Esophagus mucosa (tissue), 1 donor: ENCODE results near the gene PLEKHG2. TPM values are rescaled to one million over a fixed set of nuclear protein-coding genes. Genes with fewer than 3 reads are reported as not detected.

Experiments used
- ATAC-seq: fragments of 200-7000 bp; cut with Tn5 transposase; one replicate; pipeline ENCODE4 v1.9.1; 2020
- total RNA-seq: library from RNA; stranded (reverse); gene quantifications from one replicate; pipeline ENCODE4 v1.2.4, GENCODE V29; 2023
- donor health status: DM: yes; HTN: yes; CAD: no.

The PLEKHG2 gene
- total RNA-seq, 1 donor from 2014 or later = 12.8 TPM

- ATAC-seq = no peak
These were observed 9.6 kb downstream of the PLEKHG2 start for GRCh38 chr19:39422020-39422419.

GRCh38 chr19:39423258-39424086 lies 11.0 kb downstream of the PLEKHG2 start:
- no peak for ATAC-seq

- no peak for ATAC-seq
These were observed 12.5 kb downstream of the PLEKHG2 start for GRCh38 chr19:39424934-39425333.

GRCh38 chr19:39425744-39426143 lies 13.3 kb downstream of the PLEKHG2 start:
- ATAC-seq = no peak

GRCh38 chr19:39426170-39426569 lies 13.7 kb downstream of the PLEKHG2 start:
- ATAC-seq = no peak

GRCh38 chr19:39427707-39428106 lies 15.2 kb downstream of the PLEKHG2 start:
- ATAC-seq = no peak

- peak; percentile 1 for ATAC-seq
These were observed 16.0 kb downstream of the PLEKHG2 start for GRCh38 chr19:39428283-39429112.

GRCh38 chr19:39430675-39431593 lies 18.5 kb downstream of the PLEKHG2 start:
- ATAC-seq = peak; percentile 86

GRCh38 chr19:39432677-39433025 lies 20.2 kb downstream of the PLEKHG2 start:
- no peak for ATAC-seq

GRCh38 chr19:39433480-39434079 lies 21.1 kb downstream of the PLEKHG2 start:
- ATAC-seq = no peak

- ATAC-seq = no peak
These were observed 21.9 kb downstream of the PLEKHG2 start for GRCh38 chr19:39434123-39435076.

- ATAC-seq = peak; percentile 93
These were observed 23.3 kb downstream of the PLEKHG2 start, which contains the start of gene RPS16 for GRCh38 chr19:39435499-39436349. RPS16 (minus strand) TSS chr19:39435949; CDS start chr19:39435895, 54 bp downstream.

GRCh38 chr19:39436350-39436716 lies 23.9 kb downstream of the PLEKHG2 start:
- ATAC-seq = no peak

- no peak for ATAC-seq
These were observed 25.9 kb downstream of the PLEKHG2 start for GRCh38 chr19:39438270-39438934.

GRCh38 chr19:39444598-39445195 lies 32.2 kb downstream of the PLEKHG2 start:
- no peak for ATAC-seq

- ATAC-seq = peak; percentile 95
These were observed 33.0 kb downstream of the PLEKHG2 start, which contains the start of gene SUPT5H for GRCh38 chr19:39445196-39446111. SUPT5H (plus strand) TSS chr19:39445582; CDS start chr19:39445891, 309 bp downstream.

GRCh38 chr19:39446365-39447084 lies 34.1 kb downstream of the PLEKHG2 start:
- no peak for ATAC-seq
